HG03159 (cell line): ENCODE data around the gene SENP3.
"Not testable (repeated sequence)": the region's sequence is repeated elsewhere in the genome, so short reads cannot be mapped to it uniquely, and the experiment has no call there.

Experiments used
- ATAC-seq: cut with Tn5 transposase; IDR thresholded peaks from one replicate; pipeline ENCODE4 v1.9.1; 2021; ENCODE audit warnings: mild to moderate bottlenecking, moderate library complexity; ENCODE audit not compliant: unreplicated experiment

The SENP3 gene

GRCh38 chr17:7590743-7591142, 29.0 kb downstream of the SENP3 start:
- no peak for ATAC-seq

- ATAC-seq = no peak
These were observed 29.9 kb downstream of the SENP3 start for GRCh38 chr17:7591596-7591995.

- no peak for ATAC-seq
These were observed 30.8 kb downstream of the SENP3 start for GRCh38 chr17:7592422-7593021.

GRCh38 chr17:7593296-7593695, 31.6 kb downstream of the SENP3 start:
- ATAC-seq = no peak

- ATAC-seq = not testable (repeated sequence)
These were observed 35.8 kb downstream of the SENP3 start for GRCh38 chr17:7597561-7597960.

GRCh38 chr17:7606280-7606679, 44.6 kb downstream of the SENP3 start:
- ATAC-seq = no peak

GRCh38 chr17:7610641-7611040, 48.9 kb downstream of the SENP3 start:
- ATAC-seq = no peak

- no peak for ATAC-seq
These were observed 50.0 kb downstream of the SENP3 start for GRCh38 chr17:7611635-7612293.

GRCh38 chr17:7612294-7612640, 50.5 kb downstream of the SENP3 start:
- ATAC-seq = no peak

GRCh38 chr17:7613769-7614424, 52.2 kb downstream of the SENP3 start:
- no peak for ATAC-seq

- ATAC-seq = peak; percentile 79
These were observed 52.9 kb downstream of the SENP3 start, which contains the start of gene FXR2 for GRCh38 chr17:7614425-7615264. Gene FXR2 (minus strand): TSS chr17:7614897. CDS start chr17:7614532, 365 bp downstream.

GRCh38 chr17:7615265-7615747, 53.6 kb downstream of the SENP3 start:
- ATAC-seq = no peak

- no peak for ATAC-seq
These were observed 56.9 kb downstream of the SENP3 start for GRCh38 chr17:7618608-7619007.

GRCh38 chr17:7620835-7621234, 59.1 kb downstream of the SENP3 start:
- ATAC-seq = no peak
